Sciatic nerve (tissue), 2 donors: Measurements from ENCODE around the gene COX5A. TPM values are rescaled to one million over a fixed set of nuclear protein-coding genes. Genes with fewer than 3 reads are reported as not detected.
"Not testable (repeated sequence)": the region's sequence is repeated elsewhere in the genome, so short reads cannot be mapped to it uniquely, and the experiment has no call there.

ENCODE experiments used
- ATAC-seq: fragments of 200-7000 bp; cut with Tn5 transposase; one replicate; pipeline ENCODE4 v1.9.1; 2020; ENCODE audit warnings: mild to moderate bottlenecking, moderate library complexity
- DNase-seq: peaks from one replicate; pipeline ENCODE4 v3.0.0-alpha.2; 2020; ENCODE audit warnings: low spot score
- intact Hi-C: fragments of 100-400 bp; cut with DNase I; formaldehyde crosslinking; loops from one replicate; pipeline ENCODE4 v1.14.2; 2022
- total RNA-seq: library from RNA; stranded (reverse); fragmentation: NEBNext Ultra II Directional; extraction: Animal tissue kit (Norgen Biotek cat#: 25700); gene quantifications from one replicate; pipeline ENCODE4 v1.2.1, GENCODE V29; 2021
- donor health status: DM: no; HTN: no; CAD: no.
- donor health status: DM: no; HTN: no; CAD: no.

The COX5A gene
- total RNA-seq, 1 donor from 2014 or later, result 66.3 TPM

DNA sequence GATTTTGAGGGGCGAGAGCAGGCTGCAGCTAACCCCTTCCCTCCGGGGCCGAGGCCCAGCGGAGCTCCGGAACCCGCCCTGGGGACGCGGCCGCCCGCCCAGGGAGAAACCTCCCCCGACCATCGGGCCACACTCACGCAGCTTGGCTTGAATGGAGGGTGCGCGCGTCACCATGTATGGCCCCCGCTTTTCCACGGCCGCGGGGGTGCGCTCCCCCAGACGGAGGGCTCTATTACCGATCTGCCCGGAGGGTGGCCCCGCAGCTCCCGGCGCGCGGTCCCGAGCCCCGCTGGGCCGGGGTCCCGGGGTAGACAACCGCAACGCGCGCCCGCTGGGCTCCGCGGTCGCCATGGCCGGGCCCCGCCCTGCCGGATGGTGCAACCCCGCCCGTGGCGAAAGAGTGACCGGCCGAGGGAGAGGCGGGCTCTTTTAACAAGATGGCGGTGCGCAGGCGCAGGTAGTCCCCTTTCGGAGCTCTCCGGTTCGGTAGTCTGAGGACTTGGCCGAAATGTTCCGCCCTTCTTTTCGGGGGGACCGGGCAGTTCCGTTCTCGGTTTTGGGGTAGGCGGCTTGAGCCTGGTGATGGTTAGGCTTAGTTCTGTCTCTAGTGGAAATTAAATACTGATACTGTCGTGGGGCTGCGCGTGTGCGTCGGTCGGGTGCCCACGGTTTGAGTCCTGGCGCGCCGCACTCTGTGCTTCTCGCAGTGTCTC is 31.3 kb downstream of the COX5A start, which contains the start of gene FAM219B:
Gene FAM219B (minus strand): TSS at position 402 of the 713 bp plus-strand sequence. CDS start 51 bp downstream, at position 351.
- intact Hi-C loops, result loop anchor here (10.0 kb wide), 1 partner anchor 132 kb away; no protein-coding TSS in a partner anchor
- DNase-seq, result peak; percentile 96
- peak; percentile 98 for ATAC-seq

DNA sequence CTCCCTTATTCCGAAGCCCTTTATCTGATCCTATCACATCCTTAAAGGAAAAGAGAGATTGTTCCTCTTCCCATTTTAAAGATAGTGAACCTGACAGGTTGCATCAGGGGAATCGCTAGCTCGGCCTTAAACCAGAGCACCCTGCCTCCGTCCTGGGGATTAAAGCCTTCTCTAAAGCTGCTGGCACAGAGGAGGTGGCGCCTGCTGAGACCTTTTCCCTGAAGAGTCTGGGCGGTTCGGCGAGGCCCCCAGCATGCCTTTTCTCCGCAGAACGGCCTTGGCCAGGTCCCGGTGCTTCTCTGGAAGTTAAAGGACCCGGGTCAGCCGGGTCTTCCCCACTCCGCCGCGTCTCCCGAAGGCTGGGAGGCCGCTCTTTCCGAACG is 31.8 kb downstream of the COX5A start:
- intact Hi-C loops, result loop anchor here (10.0 kb wide), 1 partner anchor 131 kb away; no protein-coding TSS in a partner anchor
- DNase-seq (peak; percentile 65), ATAC-seq (peak; percentile 28)

DNA sequence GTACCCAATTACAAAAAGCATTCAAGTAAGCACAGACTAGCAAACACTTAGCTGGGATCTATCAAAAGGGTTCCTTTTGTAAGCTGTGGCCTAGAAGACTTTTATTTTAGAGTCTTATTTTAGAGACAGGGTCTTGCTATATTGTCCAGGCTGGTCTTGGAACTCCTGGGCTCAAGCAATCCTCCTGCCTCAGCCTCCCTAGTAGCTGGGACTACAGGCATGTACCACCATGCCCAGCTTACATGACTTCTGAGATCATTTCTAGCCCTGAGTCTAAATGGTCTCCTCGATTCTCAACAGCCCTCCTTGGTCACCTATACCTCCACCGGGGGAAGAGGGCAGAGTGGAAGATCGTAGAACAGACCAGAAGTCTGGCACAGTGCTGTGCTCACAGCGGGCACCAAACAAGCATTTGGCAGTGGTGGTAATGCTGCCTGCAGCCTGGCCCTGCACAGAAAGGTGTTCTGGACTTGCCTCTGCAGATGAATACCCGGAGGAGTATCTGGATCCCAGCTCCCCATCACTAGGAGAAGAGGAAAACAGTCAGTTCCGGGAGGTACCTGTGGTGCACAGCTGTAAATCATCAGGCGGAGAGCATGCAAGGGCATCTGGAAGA is 33.6 kb downstream of the COX5A start:
- ATAC-seq (no peak), DNase-seq (no peak)
- intact Hi-C loops, result loop anchor here (10.0 kb wide), 1 partner anchor 129 kb away; no protein-coding TSS in a partner anchor

DNA sequence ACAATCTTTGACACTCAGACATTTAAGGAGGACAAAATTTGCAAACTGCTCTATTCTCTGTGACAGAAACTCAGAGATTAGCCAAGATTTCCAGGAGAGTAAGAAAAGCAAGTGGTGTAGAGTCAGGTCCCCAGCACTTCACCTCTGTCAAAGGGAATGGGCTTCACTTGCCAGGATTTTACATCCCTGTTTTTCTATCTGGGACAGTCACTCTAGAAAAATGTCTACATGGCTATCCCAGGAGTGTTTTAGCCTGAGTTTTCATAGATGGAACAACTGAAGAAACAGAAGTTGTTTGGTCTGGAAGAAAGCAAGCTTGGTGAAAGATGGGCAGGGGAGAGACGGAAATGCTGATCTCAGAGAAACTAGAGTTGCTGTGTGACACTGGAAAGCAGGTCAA is 34.2 kb downstream of the COX5A start:
- intact Hi-C loops, result loop anchor here (10.0 kb wide), 1 partner anchor 129 kb away; no protein-coding TSS in a partner anchor
- ATAC-seq (no peak), DNase-seq (no peak)

DNA sequence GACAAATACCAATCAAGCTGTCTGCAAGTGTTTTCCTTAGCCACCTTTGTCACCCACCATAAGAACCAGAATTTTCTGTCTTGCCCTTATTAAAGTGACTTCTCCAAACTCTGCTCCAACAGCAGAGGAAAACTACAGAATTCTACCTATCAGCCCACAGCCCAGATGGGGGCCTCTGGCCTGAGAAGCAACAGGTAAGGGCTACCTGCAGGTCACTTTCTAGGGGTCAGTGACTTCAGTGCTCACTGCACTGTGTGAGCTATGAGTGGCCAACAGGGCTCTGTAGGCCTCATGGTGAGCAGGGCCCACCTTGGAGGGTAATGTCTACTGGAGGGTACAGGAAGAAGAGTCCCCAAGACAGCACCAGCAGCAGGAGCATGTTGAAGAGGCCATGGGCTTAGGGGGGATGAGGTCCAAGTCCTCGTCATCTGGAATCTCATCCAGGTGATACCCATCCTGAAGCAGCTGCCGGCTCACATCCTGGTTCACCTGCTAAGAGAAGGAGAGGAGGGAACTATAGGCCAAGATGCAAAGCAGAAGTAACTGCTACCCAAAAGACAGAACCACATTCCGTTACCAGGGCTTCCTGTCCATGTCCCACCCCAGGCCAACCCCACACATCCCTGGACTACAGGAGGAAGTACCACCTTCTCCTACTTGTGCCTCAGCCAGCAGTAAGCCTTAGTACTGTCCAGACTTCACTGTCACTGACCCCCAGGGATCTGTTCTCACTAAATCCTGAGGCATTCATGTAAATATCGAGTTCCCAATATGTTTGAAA is 35.4 kb downstream of the COX5A start:
- ATAC-seq (no peak), DNase-seq (no peak)
- intact Hi-C loops, result loop anchor here (10.0 kb wide), 1 partner anchor 128 kb away; no protein-coding TSS in a partner anchor

DNA sequence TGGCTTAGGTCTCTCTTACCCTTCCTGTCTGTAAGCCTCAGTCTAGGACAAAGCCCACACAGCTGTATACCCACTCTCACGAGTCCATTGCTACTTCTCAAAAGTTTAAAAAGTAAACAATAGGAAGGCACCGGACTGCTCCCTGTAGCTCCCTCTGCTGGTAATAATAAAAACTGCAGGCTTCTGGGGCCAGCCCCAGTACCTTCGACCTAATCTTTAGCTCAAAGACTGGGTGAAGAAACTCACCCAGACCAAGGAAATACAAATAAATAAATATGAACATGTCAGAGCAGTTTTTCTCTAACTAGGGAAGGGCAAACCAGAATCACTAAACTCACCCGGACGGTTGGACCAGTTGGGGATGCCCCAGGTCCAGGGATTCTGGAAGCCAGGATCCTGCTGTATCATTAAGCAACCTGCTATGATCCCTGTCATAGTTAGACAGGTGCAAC is 36.2 kb downstream of the COX5A start:
- DNase-seq, result peak; percentile 70

DNA sequence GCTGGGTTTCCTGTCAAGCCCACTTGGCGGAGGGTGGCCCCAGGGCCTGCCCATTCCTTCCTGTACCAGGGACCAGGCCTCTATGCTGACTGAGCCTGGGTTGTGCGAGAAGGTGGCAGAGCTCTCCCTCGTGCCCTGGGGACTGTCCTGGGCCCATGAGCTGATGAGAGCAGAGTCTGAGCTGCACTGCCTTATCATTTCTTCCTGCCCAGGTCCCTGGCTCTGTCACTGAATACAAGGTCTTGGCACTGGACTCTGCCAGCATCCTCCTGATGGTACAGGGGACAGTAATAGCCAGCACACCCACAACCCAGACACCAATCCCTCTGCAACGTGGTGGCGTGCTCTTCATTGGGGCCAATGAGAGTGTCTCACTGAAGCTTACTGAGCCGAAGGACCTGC is 40.6 kb downstream of the COX5A start:
- no peak for ATAC-seq
- intact Hi-C loops, result loop anchor here (10.0 kb wide), 1 partner anchor 62 kb away; no protein-coding TSS in a partner anchor
- DNase-seq, result no peak

More for the DNA sequence above, 36.2 kb downstream of the COX5A start:
- ATAC-seq, result peak; percentile 54
- intact Hi-C loops, result loop anchor here (10.0 kb wide), 1 partner anchor 127 kb away; no protein-coding TSS in a partner anchor

DNA sequence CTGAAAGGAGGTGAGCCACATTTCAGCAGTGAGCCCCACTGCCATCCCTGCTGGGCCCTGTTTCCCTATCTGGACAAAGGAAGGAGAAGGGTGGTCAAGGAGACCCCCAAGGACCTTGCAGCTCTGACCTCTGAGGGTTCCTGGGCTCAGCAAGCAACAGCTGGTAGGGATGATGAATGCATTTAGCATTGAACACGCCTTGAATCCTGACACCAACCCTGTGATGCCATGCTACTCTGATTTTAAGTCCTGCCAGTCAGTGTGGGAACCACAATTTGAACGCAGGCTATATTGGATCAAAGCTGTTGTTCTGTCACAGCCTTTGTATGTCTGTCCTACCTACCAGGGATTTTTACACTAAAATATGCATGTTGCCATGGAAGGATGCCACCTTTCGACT is 41.6 kb downstream of the COX5A start:
- DNase-seq, result no peak
- no peak for ATAC-seq
- intact Hi-C loops, result loop anchor here (10.0 kb wide), 1 partner anchor 62 kb away; no protein-coding TSS in a partner anchor

DNA sequence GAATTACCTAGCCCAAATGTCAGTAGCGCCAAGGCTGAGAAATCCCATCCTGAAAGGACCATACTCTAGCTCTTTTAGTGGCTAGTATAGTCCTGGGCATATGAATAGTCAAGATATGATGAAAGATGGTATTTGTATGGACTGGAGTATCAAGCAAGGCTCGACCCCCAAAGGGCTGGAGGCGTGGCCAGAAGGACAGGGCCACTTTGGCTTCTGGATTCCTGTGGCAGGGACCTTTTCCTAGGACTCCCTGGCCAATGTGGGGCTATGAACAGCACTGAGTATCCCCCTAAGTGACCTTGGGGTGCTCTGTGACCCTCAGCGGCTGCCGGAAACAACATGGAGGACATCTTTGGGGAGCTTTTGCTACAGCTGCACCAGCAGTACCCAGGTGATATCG is 42.0 kb downstream of the COX5A start:
- DNase-seq (no peak), ATAC-seq (no peak)
- intact Hi-C loops, result loop anchor here (10.0 kb wide), 1 partner anchor 61 kb away; no protein-coding TSS in a partner anchor

DNA sequence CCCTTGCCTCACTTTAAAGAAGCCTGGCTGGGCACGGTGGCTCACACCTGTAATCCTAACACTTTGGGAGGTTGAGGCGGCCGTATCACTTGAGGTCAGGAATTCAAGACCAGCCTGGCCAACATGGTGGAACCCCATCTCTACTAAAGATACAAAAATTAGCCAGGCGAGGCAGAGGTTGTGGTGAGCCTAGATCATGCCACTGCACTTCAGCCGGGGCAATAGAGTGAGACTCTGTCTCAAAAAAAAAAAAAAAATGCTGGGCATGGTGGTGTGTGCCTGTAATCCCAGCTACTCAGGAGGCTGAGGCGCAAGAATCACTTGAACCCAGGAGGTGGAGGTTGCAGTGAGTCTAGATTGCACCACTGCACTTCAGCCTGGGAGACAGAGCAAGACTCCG is 43.5 kb downstream of the COX5A start:
- ATAC-seq, DNase-seq: not testable (repeated sequence)
- intact Hi-C loops, result loop anchor here (10.0 kb wide), 1 partner anchor 60 kb away; no protein-coding TSS in a partner anchor

DNA sequence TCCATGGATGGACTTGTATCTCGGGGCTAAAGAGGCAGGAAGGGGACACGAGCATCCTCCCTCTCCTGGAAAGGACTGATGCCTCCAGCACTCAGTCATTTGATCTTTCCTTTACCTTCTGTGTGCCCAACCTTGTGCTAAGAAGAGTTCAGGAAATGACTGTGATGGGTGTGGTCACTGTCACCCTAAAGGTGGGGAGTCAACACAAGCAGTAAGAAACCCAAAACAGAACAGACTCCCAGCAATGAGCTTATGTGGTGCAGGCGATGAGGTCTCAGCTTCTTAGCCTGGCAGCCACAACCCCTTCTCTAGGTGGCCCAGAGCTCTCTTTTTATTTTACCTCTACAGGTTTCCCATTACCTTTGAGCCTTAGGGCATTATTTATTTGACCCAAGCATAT is 44.2 kb downstream of the COX5A start:
- intact Hi-C loops, result loop anchor here (10.0 kb wide), 1 partner anchor 59 kb away; no protein-coding TSS in a partner anchor
- no peak for DNase-seq
- ATAC-seq, result no peak

DNA sequence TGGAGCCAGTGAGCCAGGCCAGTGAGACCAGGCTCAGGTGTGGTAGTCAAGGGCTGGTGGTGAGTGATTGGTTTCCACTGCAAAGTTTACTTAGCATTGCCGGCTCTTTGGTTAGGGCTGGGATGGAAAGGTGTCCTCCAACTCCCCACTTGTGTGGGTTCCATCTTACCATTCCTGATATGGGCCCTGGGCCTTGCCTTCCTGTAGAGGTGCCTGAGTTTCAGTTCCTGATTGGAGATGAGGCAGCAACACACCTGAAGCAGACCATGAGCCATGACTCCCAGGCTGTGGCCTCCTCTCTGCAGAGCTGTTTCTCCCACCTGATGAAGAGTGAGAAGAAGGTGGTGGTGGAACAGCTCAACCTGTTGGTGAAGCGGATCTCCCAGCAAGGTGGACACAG is 44.9 kb downstream of the COX5A start:
- intact Hi-C loops, result loop anchor here (10.0 kb wide), 1 partner anchor 58 kb away; no protein-coding TSS in a partner anchor
- DNase-seq, result no peak
- no peak for ATAC-seq

DNA sequence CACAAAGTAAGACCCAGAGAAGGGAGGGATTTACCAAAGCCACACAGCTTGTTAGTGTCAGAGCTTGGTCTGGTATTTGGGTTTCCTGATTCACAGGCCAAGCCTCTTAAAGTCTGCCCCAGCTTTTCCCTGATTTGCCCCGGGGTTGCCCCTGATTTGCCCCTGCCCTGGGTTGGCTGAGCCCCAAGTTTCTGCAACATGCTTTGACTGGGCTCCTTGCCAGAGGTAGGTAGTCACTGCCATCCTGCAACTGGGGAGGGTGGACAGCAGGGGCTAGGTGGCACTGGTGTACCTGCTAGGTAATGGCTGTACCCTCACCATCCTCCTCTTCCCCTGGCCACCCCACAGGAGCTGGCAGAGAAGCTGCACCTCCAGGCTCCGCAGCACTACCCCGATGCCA is 45.6 kb downstream of the COX5A start:
- DNase-seq (no peak), ATAC-seq (no peak)
- intact Hi-C loops, result loop anchor here (10.0 kb wide), 1 partner anchor 58 kb away; no protein-coding TSS in a partner anchor

DNA sequence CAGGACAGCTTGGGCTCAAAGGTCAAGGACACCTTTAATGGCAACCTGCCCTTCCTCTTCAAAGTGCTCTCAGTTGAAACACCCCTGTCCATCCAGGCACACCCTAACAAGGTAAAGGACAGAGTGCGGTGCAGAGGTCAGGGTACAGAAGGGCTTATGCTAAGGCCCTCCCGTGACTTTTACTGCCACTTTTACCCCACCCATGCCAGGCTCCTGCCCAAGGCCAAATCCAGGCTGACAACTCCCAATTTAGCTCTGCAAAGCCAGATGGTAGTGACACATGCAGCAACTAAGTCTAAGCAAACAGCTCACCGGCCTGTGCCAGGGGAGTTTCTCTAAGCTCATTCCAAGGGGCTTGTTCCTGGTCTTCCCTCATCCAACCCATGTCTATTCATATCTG is 46.4 kb downstream of the COX5A start:
- ATAC-seq (no peak), DNase-seq (no peak)
- intact Hi-C loops, result loop anchor here (10.0 kb wide), 1 partner anchor 57 kb away; no protein-coding TSS in a partner anchor

DNA sequence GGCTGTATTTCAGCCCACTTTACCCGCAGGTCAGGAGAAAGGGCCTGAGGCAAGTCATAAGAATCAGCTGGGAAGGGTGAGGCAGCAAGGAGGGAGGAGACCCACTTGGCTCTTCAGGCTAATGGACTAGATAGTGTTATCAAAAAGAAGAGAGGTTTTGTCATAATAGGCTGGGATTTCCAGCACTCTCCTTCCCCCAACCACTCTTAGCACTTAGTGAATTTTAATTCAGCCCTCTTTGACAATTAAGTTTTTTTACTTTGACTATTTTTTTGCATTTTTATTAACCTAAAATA is 47.3 kb downstream of the COX5A start:
- ATAC-seq (no peak), DNase-seq (no peak)
- intact Hi-C loops, result loop anchor here (10.0 kb wide), 1 partner anchor 56 kb away; no protein-coding TSS in a partner anchor

DNA sequence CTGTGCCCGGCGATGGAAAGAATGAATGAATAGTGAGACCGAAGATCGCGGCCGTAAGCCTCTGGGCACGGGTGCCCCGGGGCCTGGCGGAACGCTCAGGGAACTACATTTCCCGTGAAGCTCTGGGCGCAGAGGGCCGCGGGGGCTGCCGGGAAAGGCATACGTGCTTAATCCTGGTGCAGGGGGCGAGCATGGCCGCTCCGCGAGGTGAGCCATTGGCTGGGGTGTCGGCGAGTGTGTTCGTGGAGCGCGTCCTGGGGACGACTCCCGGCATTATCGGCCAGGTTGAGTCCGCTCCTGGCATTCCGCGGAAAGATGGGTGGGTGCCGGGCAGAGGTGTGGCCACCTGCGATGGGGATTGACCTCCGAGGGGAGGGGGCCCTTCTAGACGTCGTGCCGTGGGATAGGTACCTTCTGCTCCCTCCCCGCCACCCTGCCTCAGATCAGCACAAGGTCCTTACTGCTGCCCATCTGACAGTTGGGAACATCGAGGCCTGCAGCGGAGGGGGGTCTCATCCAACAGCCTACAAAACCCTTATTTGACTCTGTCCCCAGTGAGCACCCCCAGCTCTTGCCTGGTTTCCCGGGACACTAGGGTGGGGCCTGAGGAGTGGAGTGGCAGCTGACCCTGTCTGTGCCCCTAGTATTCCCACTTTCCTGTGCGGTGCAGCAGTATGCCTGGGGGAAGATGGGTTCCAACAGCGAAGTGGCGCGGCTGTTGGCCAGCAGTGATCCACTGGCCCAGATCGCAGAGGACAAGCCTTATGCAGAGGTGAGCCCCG is 47.8 kb downstream of the COX5A start, which contains the start of gene MPI:
Gene MPI (plus strand): TSS at position 160 of the 782 bp plus-strand sequence. CDS start 32 bp downstream, at position 192.
- peak; percentile 98 for ATAC-seq
- intact Hi-C loops, result loop anchor here (10.0 kb wide), 1 partner anchor 55 kb away; no protein-coding TSS in a partner anchor
- peak; percentile 90 for DNase-seq

DNA sequence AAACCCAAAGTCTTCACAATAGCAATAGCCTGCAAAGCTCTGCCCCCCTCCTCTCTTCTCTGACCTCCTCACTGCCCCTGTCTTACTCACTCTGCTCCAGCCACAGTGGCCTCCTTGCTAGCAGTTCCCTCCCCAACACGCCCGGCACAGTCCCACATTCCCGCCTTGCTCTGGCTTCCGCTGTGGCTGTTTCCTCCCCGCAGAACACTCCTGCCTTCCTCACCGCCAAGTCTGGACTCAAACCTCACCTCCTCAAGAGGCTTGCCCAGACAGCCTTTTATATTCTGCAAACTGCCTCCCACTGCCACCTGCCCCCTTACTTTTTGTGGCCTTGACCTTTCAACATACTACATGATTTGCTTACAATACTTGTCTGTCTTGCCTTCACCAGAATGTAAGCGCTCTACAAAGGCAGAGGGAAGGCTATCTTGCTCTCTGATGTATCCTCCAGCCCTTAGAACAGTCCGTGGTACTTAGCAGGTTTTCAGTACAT is 48.4 kb downstream of the COX5A start:
- peak; percentile 78 for ATAC-seq
- intact Hi-C loops, result no loop called here
- DNase-seq, result peak; percentile 69

DNA sequence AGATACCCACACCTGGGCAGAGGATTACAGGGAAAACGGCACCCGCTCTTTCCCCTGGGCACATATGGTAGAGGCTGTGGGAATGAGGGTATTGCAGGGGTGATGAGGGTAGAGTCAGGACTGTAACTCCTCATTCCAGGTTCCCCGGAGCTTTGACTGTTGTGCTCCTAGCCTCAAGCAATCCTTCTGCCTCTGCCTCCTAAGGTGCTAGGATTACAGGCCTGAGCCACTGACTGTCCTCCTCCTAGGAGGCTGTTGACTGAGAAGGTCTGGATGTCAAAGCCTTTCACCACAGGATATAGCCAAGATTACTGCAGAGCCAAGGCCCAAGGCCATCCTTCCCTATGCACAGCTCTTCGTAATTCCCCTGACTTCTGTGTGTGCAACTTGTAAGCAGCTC is 49.2 kb downstream of the COX5A start:
- ATAC-seq (no peak), DNase-seq (no peak)
- intact Hi-C loops, result no loop called here
